Uterus (tissue), 2 donors: Measurements from ENCODE around the gene WRAP73.

Experiments used
- CTCF ChIP-seq, 4 experiments: fragments of 200-600 bp in 2 of 4; fragments of 450-650 bp in 2 of 4; sonication (generic) in 2 of 4; IDR thresholded peaks; one replicate each; pipeline ENCODE4 v1.5.1; 2016 to 2019; ENCODE audit warnings: antibody characterized with exemption in 4 of 4, mild to moderate bottlenecking in 2 of 4, moderate library complexity in 1 of 4
- POLR2A ChIP-seq, 2 donors: fragments of 450-650 bp; IDR thresholded peaks; one replicate each; pipeline ENCODE4 v1.6.1; 2016; ENCODE audit warnings: antibody characterized with exemption in 2 of 2, mild to moderate bottlenecking in 1 of 2, moderate library complexity in 1 of 2

GRCh38 chr1:3593745-3594144, 56.2 kb downstream of the WRAP73 start:
- TF ChIP-seq CTCF (IDR thresholded peaks at IDR 0.05) (no peak), POLR2A (IDR thresholded peaks at IDR 0.05) (no peak)
